ENCODE results near the gene MAPK12. TPM values are rescaled to one million over a fixed set of nuclear protein-coding genes. Genes with fewer than 3 reads are reported as not detected.

Gene MAPK12
- total RNA-seq, 1 donor from 2014 or later: 27.3 TPM

- H3K27me3 Mint-ChIP-seq (ENCODE audit: unreplicated experiment): no peaks in the 10 kb centered on the region
- H3K27ac Mint-ChIP-seq (ENCODE audit: unreplicated experiment): no peak overlapping the region
- no peak overlapping the region for H3K4me3 Mint-ChIP-seq (ENCODE audit: unreplicated experiment)
Measured at GRCh38 chr22:50264104-50264745, 2.7 kb upstream of the MAPK12 start.

GRCh38 chr22:50262973-50263617, 1.6 kb upstream of the MAPK12 start:
- Mint-ChIP-seq H3K36me3 (ENCODE audit: unreplicated experiment) (no peaks in the 10 kb centered on the region), H3K4me3 (ENCODE audit: unreplicated experiment) (no peak overlapping the region), H3K27ac (ENCODE audit: unreplicated experiment) (no peak overlapping the region), H3K27me3 (ENCODE audit: unreplicated experiment) (no peaks in the 10 kb centered on the region), H3K9me3 (ENCODE audit: unreplicated experiment) (no peaks in the 10 kb centered on the region), H3K4me1 (ENCODE audit: unreplicated experiment) (peaks cover 20% of the 10 kb centered on the region)
- no peak for TF ChIP-seq CTCF (IDR thresholded peaks at IDR 0.05)
- no peak for DNase-seq (ENCODE audit: extremely low spot score, unreplicated experiment)

More at GRCh38 chr22:50264104-50264745, 2.7 kb upstream of the MAPK12 start:
- no peak for DNase-seq (ENCODE audit: extremely low spot score, unreplicated experiment)
- H3K36me3 Mint-ChIP-seq (ENCODE audit: unreplicated experiment): no peaks in the 10 kb centered on the region
- no peaks in the 10 kb centered on the region for H3K9me3 Mint-ChIP-seq (ENCODE audit: unreplicated experiment)
- H3K4me1 Mint-ChIP-seq (ENCODE audit: unreplicated experiment): peaks cover 28% of the 10 kb centered on the region
- no peak for TF ChIP-seq CTCF (IDR thresholded peaks at IDR 0.05)

- Mint-ChIP-seq H3K4me1 (ENCODE audit: unreplicated experiment) (peaks cover 19% of the 10 kb centered on the region), H3K36me3 (ENCODE audit: unreplicated experiment) (no peaks in the 10 kb centered on the region), H3K27me3 (ENCODE audit: unreplicated experiment) (no peaks in the 10 kb centered on the region), H3K4me3 (ENCODE audit: unreplicated experiment) (peak overlapping the region; percentile 65), H3K9me3 (ENCODE audit: unreplicated experiment) (no peaks in the 10 kb centered on the region), H3K27ac (ENCODE audit: unreplicated experiment) (no peak overlapping the region)
- no peak for TF ChIP-seq CTCF (IDR thresholded peaks at IDR 0.05)
- no peak for DNase-seq (ENCODE audit: extremely low spot score, unreplicated experiment)
Measured at GRCh38 chr22:50262460-50262911, 1.0 kb upstream of the MAPK12 start.

GRCh38 chr22:50260801-50261614, 475 bp downstream of the MAPK12 start:
- Mint-ChIP-seq H3K9me3 (ENCODE audit: unreplicated experiment) (no peaks in the 10 kb centered on the region), H3K27ac (ENCODE audit: unreplicated experiment) (peak overlapping the region; percentile 56), H3K4me1 (ENCODE audit: unreplicated experiment) (peaks cover 19% of the 10 kb centered on the region), H3K4me3 (ENCODE audit: unreplicated experiment) (peak overlapping the region; percentile 65), H3K27me3 (ENCODE audit: unreplicated experiment) (no peaks in the 10 kb centered on the region), H3K36me3 (ENCODE audit: unreplicated experiment) (no peaks in the 10 kb centered on the region)
- no peak for DNase-seq (ENCODE audit: extremely low spot score, unreplicated experiment)
- TF ChIP-seq CTCF (IDR thresholded peaks at IDR 0.05): no peak

GRCh38 chr22:50260434-50260800, 1.1 kb downstream of the MAPK12 start:
- H3K36me3 Mint-ChIP-seq (ENCODE audit: unreplicated experiment): no peaks in the 10 kb centered on the region
- peaks cover 19% of the 10 kb centered on the region for H3K4me1 Mint-ChIP-seq (ENCODE audit: unreplicated experiment)
- no peaks in the 10 kb centered on the region for H3K9me3 Mint-ChIP-seq (ENCODE audit: unreplicated experiment)
- TF ChIP-seq CTCF (IDR thresholded peaks at IDR 0.05): no peak
- no peak for DNase-seq (ENCODE audit: extremely low spot score, unreplicated experiment)
- H3K27ac Mint-ChIP-seq (ENCODE audit: unreplicated experiment): peak overlapping the region; percentile 56
- H3K27me3 Mint-ChIP-seq (ENCODE audit: unreplicated experiment): no peaks in the 10 kb centered on the region
- peak overlapping the region; percentile 65 for H3K4me3 Mint-ChIP-seq (ENCODE audit: unreplicated experiment)
